ENCODE data around the gene P4HA1.
"Not testable (repeated sequence)": the region's sequence is repeated elsewhere in the genome, so short reads cannot be mapped to it uniquely, and the experiment has no call there.

The P4HA1 gene

GRCh38 chr10:73096449-73097304 is at the start of gene P4HA1:
Gene P4HA1, minus strand, starts transcription at chr10:73096866. Its CDS starts 21,983 bp downstream, at chr10:73074883.
- DNase-seq = peak; percentile 97

- DNase-seq = no peak
Measured at GRCh38 chr10:73141603-73142002, 44.9 kb upstream of the P4HA1 start.

- DNase-seq = no peak
Measured at GRCh38 chr10:73139251-73139650, 42.6 kb upstream of the P4HA1 start.

- DNase-seq = no peak
Measured at GRCh38 chr10:73136627-73137026, 40.0 kb upstream of the P4HA1 start.

GRCh38 chr10:73134727-73135126 is 38.1 kb upstream of the P4HA1 start:
- no peak for DNase-seq

GRCh38 chr10:73131913-73132686 is 35.4 kb upstream of the P4HA1 start:
- DNase-seq = no peak

GRCh38 chr10:73131301-73131700 is 34.6 kb upstream of the P4HA1 start:
- no peak for DNase-seq

GRCh38 chr10:73126343-73126742 is 29.7 kb upstream of the P4HA1 start:
- no peak for DNase-seq

- DNase-seq = no peak
Measured at GRCh38 chr10:73119952-73120351, 23.3 kb upstream of the P4HA1 start.

GRCh38 chr10:73119457-73119856 is 22.8 kb upstream of the P4HA1 start:
- no peak for DNase-seq

- peak; percentile 12 for DNase-seq
Measured at GRCh38 chr10:73117976-73118743, 21.5 kb upstream of the P4HA1 start.

GRCh38 chr10:73116017-73116416 is 19.4 kb upstream of the P4HA1 start:
- no peak for DNase-seq

- no peak for DNase-seq
Measured at GRCh38 chr10:73113551-73113950, 16.9 kb upstream of the P4HA1 start.

GRCh38 chr10:73112032-73112431 is 15.4 kb upstream of the P4HA1 start:
- DNase-seq = not testable (repeated sequence)

- DNase-seq = peak; percentile 82
Measured at GRCh38 chr10:73110345-73110849, 13.7 kb upstream of the P4HA1 start, which contains the start of gene NUDT13. Gene NUDT13, plus strand, starts transcription at chr10:73110455. Its CDS starts 3,911 bp downstream, at chr10:73114366.

GRCh38 chr10:73109248-73109652 is 12.6 kb upstream of the P4HA1 start:
- not testable (repeated sequence) for DNase-seq

GRCh38 chr10:73106301-73106700 is 9.6 kb upstream of the P4HA1 start:
- no peak for DNase-seq

- no peak for DNase-seq
Measured at GRCh38 chr10:73099141-73099540, 2.5 kb upstream of the P4HA1 start.

- DNase-seq = no peak
Measured at GRCh38 chr10:73097305-73097670, 622 bp upstream of the P4HA1 start.

GRCh38 chr10:73096041-73096448 is 621 bp downstream of the P4HA1 start:
- peak; percentile 41 for DNase-seq

- peak; percentile 65 for DNase-seq
Measured at GRCh38 chr10:73095481-73096021, 1.1 kb downstream of the P4HA1 start.

- DNase-seq = no peak
Measured at GRCh38 chr10:73094986-73095480, 1.6 kb downstream of the P4HA1 start.
